GM18861 (cell line): ENCODE measurements around the gene ARMH3.

Experiments
- ATAC-seq: cut with Tn5 transposase; IDR thresholded peaks from one replicate; pipeline ENCODE4 v1.9.1; 2021; ENCODE audit not compliant: unreplicated experiment

ARMH3 gene

DNA sequence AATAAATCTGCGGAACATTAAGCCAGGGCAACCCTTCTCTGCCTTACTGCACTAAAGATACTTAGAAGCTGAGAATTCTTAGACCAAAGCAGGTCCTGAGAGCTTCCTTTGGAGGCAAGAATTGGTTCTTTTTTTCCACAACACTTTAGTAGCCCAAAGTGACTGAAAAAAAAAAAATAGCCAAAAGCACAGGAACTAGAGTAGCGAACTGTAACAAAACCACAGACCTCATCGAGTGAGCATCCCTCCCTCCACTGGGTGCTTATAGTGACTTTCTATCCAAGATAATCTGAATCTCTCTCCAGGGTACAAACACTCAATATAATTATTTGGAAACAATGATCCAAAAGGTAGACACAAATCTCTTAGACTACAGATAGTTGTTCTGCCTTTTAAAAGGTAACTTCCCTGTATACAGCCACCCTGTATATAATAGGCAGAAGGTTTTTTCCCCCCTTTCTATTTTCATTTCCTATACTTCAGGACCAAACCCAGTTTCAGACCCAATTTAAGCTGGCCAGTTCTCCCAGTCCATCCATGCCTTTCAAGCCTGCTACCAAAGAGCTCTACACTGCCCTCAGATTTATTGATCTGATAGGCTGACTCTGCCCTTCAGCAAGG is 180.8 kb downstream of the ARMH3 start:
- no peak for ATAC-seq

DNA sequence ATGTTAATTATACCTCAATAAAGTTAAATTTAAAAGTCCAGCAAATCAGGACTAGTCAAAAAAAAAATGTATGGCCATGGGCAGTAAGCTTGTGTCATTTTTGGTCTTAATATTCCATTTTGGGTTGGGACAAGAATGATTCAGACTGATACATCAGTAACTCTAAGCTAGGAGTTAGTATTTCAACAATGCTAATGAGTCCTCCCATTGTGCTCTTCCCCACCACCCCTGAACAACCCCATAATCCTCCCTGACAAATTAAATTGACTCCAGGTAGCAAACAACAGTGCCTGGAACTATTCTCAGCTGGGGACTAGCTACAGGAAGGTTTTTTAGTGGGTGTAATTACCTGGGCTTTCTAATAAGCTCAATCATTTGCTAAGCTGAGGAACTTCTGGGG is 181.7 kb downstream of the ARMH3 start:
- no peak for ATAC-seq

DNA sequence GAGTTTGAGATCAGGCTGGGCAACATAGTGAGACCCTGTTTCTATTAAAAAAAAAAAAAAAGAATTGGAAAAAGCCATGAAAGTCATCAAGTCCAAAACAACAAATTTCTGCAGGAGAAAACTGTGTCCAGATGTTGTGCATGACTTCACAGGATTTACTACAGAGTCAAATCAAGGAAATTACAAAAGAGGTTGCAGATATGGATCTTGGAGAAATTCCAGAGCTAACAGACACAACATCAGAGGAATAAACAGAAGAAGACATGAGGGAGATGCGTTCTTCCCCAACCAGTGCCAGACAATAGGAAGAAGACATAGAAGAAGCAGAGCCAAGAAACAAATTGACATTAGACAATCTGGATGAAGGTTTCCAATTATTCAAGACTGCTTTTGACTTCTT is 188.0 kb downstream of the ARMH3 start:
- ATAC-seq = no peak

DNA sequence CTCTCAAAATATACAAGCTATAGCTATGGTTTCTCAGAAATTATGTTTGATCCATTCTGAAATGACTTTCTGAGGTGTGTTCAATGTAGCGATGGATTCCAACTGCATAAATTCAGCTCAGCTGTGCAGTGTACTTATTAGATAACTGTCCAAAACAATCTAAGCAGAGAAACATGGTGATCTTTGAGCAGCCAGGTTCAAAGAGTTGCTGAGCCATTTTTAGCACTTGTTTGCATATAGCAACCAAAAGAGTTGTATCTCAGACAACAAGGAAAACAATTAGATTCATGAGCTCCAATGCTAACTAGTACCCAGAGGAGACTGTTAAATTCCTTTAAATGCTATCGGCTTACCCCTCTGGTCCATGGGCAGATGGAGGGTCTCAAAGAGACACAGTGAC is 196.4 kb downstream of the ARMH3 start:
- ATAC-seq = no peak

DNA sequence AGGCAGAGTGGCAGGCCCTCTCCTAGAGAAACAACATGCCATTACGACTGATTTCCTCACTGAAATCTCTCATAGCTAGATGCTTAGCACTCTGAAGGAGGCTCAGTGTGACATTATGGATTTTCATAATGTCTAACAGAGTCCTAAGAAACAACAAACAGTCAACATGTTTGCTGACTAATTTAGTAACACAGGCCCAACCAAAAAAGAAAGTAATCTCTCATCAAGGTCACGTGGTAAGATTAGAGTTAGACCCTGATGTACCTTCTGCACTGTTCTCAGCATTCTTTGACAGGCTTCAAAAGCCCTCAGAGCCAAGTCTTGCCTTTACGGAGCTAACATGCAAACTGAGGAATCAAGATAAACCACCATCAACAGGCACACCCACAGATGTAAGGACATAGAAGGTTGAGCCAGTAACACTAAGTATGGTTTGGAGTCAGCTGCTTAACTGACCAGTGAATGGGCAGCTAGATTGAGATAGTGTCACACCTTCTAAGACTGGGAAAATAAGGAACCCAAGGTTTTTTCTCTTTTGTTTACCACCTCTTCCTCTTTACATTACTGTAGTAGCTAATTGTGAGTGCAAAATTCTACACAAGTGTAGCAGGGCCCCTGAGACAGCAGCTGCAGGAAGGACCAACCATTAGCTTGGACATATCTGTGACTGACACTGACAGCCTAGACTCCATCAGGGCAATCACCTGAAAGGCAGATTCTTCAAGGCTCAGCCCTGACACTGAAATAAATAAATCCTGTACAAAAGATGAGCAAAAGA is 197.1 kb downstream of the ARMH3 start:
- ATAC-seq = no peak

DNA sequence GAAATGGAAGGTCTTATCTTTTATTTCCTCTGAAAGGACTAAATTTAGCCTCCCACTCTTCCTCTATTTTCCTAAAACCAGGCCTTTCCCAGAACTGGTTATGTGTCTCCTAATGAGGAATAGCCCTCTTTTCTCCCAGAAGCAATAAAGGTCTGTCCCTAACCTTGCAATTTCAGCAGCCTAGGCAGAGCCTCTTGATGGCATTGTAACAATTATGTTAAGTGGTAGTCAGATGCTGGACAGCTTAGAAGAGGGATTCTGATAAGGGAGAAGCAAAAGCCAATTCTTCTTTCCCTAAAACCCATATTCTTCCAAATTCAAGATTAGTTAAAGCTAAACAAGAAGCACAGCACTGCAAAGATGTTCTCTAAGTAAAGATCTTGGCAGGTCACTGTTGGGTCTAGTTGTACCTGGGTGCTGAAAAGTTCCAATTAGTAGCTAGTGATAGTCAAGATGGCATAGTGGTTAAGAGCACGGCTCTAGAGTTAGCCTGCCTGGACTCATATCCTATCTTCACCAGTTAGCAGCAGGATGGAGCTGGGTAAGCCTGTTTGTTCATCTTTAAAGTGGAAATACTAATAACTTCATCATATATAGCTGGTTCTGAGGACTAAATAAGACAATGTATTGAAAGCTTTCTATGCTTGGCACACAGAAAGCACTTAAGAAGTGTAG is 198.0 kb downstream of the ARMH3 start:
- no peak for ATAC-seq

DNA sequence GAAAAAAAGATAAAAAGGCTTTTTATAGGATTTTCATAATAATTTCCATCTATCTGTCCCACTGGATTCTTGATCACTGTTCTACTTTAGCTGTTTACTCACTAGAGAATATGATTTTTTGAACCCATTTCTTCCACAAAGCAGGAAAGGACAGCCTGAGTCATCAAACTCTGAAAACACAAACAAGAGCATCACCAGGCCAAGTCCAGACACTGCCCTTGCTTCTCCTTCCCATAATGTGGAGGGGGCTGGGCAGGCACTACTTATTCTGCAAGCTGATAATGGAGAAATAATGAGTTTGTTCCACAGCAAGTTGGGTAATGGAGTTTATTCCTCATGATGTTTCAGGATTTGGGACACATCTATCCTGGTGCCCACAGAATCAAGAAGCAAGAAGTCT is 199.3 kb downstream of the ARMH3 start:
- ATAC-seq = no peak

DNA sequence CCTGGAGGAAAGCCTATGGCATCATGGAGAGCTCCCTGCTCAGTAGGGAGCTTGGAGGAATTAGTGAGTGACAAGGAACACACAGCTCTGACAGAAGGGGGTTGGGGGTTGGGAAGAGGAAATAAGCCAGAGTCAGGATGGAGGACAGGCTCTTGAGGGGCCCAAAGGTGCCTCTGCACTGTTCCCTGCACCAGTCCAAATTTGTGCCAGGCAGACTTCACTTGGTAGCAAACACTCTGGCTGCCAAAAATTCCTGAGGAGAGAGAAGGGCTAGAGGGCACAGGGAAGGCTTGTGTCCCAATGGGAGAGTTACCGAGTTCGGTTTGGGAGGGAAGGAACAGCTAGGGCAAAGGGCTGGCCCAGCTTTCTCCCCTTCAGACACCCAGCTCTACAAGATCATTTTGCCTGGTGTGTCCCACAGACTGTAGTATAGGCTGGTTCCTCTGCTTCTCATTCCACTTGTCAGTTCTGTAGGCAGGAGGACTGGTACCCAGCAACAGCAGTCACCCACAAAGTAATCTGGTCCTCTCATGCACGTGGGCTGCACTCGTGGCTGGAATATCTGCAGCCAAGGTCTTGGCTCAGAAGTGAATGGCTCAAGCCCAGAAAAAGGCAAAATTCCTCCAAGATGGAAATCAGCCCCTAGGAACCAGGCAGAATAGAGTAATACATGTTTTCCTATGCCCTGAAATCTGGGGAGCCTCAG is 204.4 kb downstream of the ARMH3 start:
- no peak for ATAC-seq

DNA sequence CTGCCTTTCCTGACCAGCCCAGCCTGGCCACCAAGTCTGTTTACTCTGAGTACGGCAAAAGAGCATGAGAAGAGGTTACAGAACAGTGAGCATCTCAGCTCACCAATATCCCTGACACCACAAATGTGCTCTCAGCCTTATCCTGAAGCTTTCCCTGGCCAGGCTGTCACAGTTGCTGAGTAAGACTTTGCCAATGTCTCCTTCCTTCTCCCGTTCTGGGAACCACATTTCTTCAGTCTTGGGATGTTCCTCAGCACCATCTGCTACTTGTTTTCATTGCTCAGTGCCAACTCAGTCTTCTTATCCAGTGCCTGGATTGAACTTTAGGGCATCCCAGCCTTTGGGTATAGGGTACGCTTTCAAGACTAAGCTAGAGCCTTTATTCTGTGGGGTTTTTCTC is 205.2 kb downstream of the ARMH3 start:
- no peak for ATAC-seq

DNA sequence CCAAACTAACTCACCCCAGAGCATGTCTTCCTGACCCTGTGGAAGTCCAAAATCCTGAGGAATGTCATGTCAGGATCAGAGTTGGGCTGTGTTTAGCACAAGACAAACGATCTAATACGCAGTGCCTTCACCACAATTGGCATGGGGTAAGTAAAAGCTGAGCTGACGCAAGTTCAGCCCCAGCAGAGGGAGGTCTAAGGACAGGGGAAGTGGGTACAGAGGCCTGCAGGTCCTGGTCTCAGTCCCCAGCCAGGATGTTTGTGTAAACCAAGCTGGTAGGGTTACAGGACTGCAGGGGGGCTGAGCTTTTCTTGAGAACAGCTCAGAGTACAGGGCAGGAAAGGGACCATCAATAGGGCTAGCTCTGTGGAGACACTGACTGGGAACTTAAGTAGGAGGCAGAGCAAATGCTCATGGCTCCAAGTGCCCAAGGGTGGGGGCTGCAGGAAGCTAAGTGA is 207.1 kb downstream of the ARMH3 start:
- no peak for ATAC-seq

DNA sequence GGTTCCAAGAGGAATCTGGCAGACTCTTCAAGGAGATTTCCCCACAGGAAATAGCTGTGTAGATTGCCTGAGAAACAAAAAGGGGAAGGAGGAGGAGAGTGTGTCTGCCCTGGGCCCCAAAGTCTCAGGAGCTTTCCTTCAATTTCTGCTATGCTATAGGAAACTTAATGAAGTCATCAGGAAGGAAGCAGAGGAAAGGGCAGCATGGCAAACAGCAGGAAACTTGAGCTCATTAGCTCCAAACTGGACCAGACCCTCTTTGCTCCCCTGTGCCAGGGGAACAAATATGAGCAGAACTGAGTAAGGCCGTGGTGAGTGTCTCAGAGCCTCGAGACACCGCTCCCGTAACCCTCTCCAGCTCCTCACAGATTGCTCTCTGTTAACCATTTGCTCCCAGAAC is 207.6 kb downstream of the ARMH3 start:
- no peak for ATAC-seq

DNA sequence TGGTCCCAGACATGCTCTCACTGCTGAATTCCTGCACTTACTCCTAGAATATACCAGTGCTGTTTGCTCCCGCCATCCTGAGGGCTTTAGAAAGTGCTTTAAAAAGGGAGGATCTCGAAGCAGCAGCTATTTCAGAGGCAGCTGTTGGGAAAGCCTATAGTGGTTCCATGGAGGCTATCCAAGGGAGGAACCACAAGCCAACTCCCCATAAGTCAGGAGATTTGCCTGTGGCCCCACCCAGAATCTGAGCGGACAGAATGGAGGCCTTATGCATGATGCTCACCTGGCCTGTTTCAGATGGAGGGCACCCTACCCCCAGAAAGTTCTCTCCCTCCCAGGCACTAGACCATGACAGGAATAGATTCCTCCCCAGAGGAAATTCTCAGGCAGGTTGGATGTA is 210.1 kb downstream of the ARMH3 start:
- ATAC-seq = no peak

DNA sequence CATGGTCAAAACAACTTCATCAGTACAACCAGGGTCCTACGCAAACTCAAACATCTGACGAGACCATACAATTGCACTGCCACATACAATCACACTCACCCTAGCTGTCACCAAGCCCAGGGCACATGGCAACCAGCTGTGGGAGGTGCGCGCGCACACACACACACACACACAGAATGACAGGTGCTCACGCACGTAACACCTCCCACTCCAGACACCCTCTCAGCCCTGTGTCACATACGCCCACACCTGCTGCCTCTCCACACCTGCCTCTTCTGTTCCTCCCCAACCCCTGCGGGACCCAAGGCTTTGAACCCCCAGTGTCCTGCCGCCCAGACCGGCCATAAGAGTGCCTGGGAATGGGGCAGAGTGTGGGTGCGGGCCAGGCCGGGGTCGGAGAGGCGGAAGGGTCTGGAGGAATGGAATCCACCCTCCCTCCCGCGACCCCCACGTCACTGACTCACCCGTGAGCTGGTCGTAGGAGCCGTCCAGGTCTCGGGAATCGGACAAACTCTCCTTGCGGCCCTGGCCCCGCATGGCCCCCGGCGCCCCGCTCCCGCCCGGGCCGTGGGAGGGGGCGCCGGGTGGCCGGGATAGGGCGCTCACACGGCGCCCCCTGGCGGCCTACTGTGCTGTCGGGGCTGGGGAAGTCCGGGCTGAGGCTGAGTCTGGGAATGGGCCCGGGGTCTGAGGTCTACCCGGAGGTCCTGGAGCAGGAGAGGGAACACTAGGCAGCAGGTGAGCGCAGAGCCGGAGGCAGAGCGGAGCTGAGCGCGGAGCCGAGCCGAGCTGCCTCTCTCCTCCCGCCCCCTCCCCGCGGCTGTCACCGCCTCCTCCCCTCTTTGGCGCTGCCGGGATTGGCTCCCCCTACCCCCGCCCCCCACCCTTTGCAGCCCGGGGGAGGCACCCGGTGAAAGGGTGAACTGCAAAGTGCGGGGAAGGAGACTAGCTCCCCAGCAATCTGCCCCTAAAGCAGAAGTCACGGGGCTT is 212.6 kb downstream of the ARMH3 start, which contains the start of gene KCNIP2:
Gene KCNIP2 (minus strand): TSS at position 769 of the 990 bp plus-strand sequence. CDS start 232 bp downstream, at position 537.
- ATAC-seq = no peak

DNA sequence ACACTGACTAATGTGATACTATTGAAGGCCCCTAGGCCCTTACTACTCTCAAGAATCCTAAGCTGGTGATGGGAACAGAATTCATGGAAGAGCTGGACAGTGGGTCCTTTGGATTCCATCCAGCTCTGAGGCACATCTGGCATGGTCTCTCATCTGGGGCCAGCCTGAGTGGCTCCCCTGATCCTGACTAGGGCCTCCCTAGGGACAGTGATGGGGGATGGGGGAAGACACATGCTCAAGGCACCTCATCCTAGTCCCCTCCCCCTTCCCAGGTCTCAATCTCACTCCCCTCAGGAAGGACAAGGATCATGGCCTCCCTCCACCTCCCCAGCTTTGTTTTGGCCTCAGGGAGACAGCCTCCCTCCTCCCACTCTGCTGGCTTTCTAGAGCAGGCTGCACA is 214.1 kb downstream of the ARMH3 start:
- no peak for ATAC-seq

DNA sequence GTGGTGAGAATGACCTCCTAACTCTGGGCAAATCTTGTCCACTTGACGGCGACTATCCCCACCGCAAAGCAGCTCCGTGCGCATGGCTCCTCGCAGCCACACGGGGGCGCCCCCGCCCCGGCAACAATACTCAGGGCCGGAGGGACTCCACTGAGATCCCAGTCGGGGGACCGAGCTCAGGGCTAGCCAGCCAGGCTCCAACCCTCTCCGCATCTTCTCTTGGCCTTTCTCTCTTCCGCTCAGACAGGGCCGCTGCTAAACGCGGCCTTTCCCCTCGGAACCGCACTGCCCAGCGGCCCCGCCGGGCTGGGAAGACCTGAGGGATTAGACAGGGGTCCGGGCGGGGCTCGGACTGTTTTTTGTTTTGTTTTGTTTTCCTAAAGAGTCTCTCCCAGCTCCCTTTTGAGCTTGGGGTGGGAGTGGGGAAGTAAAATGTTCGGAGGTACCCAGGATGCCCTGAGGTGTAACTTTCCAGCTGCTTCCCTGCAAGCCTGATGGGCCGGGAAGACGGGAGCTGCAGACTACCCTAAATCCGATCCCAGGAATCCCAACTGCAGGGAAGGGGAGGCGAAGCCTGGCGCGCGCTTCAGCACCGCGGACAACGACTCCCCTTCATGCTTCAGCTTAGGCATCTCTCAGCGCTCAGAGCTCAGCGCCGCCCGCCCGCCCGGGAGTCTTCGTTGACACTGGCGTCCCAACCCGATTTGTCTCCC is 215.1 kb downstream of the ARMH3 start:
- no peak for ATAC-seq

DNA sequence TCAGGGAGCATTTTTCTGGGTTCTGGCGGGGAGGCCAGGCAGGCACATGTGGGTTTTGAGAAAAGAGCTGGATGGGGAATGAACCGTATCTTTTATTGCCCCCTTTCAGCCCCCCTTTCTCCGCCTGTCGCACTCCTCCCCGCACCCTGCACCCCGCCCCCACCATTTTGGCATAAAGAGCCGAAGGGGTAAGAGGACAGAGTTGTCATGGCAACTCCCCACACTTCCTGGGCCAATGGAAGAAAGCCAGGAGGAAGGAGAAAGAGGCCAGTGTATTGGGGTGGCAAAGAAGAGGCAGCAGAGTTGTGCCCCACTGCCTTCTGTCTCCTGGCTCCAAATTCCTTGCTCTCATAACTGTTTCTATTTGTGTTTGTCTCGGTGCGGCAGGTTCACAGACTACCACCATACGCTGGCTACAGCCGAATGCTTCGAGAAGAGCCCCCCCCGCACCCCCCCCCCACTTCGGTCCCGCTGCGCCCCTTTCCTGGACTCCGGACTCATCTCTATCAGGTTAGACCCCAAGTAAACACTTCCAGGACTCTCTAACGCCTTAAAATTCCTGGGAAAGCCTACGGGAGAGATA is 215.8 kb downstream of the ARMH3 start:
- no peak for ATAC-seq

DNA sequence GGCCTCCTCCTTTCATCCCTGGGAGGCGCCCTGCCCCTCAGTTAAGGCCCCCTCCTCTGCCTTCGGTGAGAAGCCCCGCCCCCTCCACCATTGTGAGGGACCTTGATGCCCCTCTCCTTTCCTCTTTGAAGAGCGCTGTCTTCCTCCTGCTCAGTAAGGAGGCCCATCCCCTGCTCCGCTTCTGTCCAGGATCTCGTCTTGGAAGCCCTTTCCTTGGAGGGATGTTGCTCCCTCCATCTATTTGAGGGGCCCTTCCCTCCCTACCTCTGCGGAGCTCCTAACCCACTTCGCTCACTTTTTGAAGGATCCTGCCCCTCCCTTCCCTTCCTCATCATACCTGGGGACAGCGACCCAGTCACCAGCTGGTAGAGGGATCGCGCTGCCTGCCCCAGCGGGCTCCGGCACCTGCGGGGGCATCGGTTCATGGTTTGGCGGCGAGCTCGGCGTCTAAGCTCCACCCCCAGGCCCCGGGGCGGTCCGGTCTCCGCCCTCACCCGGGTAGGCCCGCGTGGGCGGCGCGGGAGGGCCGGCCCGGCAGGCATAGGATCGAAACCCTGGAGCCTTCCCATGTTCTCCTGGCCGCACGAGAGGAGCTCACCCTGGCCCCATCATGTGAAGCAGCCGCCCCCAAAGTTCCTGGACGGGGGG is 216.4 kb downstream of the ARMH3 start:
- ATAC-seq = no peak

DNA sequence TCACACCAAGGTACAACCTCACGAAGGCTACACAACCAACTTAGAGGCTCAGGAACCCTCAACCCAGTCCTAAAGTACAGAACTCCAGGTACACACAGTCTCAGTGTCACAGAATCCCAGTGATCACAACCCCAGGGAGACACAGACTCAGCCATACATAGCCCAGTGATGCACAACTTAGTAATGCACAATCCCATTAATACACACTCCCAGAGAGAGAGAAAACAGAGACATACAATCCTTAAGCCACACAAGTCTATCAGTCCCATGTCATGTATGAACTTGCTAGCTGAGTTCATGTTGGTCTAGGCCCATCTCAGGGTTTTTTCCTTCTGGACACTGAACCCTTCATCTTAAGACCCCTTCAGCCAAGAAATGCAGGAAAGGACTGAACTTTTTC is 217.0 kb downstream of the ARMH3 start:
- no peak for ATAC-seq
